Body of pancreas (tissue), 4 donors: ENCODE data around the gene SFN.

Experiments used
- CTCF ChIP-seq, 7 experiments: fragments of 450-650 bp in 4 of 7; fragments of 200-600 bp in 3 of 7; sonication (generic) in 3 of 7; IDR thresholded peaks; one replicate each; pipeline ENCODE4 v1.5.1; 2016 to 2019; ENCODE audit warnings: antibody characterized with exemption in 7 of 7
- POLR2A ChIP-seq, 3 donors: fragments of 450-650 bp; IDR thresholded peaks; one replicate each; pipeline ENCODE4 v1.6.1; 2016; ENCODE audit warnings: antibody characterized with exemption in 3 of 3, mild to moderate bottlenecking in 2 of 3

GRCh38 chr1:26814377-26814776 is 48.6 kb upstream of the SFN start:
- TF ChIP-seq CTCF (IDR thresholded peaks at IDR 0.05) = no peak
- no peak for TF ChIP-seq POLR2A (IDR thresholded peaks at IDR 0.05)
